PC-3 (cell line): Measurements from ENCODE around the gene LIN28A.

Experiments used
- CTCF ChIP-seq: fragments of 300-600 bp; sonication (generic); conservative IDR thresholded peaks from 2 replicates; pipeline ENCODE4 v1.5.1; 2017; ENCODE audit warnings: antibody characterized with exemption, low read depth, mild to moderate bottlenecking, low read length
- EZH2 ChIP-seq: fragments of 300-600 bp; sonication (generic); IDR thresholded peaks from one replicate; pipeline ENCODE4 v1.6.1; 2017; ENCODE audit warnings: antibody characterized with exemption, mild to moderate bottlenecking, low read length; ENCODE audit not compliant: unreplicated experiment
- EZH2phosphoT487 ChIP-seq: fragments of 300-600 bp; sonication (generic); IDR thresholded peaks from 2 replicates; pipeline ENCODE4 v1.6.1; 2018; ENCODE audit warnings: mild to moderate bottlenecking, antibody characterized with exemption, low read length, borderline replicate concordance

GRCh38 chr1:26438041-26438440 is 27.4 kb downstream of the LIN28A start:
- no peak for TF ChIP-seq CTCF
- no peak for TF ChIP-seq EZH2
- TF ChIP-seq EZH2phosphoT487, result no peak
